Testis (tissue), 3 donors: Measurements from ENCODE around the gene GALNT9. TPM values are rescaled to one million over a fixed set of nuclear protein-coding genes. Genes with fewer than 3 reads are reported as not detected.

Experiments used
- DNase-seq: peaks from one replicate; pipeline ENCODE4 v3.0.0-alpha.2; 2019
- H3K27ac ChIP-seq, 2 donors: fragments of 200-600 bp; sonication (generic); one replicate each; pipeline ENCODE4 v1.5.1; 2019
- H3K27me3 ChIP-seq: fragments of 200-600 bp; sonication (generic); one replicate; pipeline ENCODE4 v1.5.1; 2019
- H3K36me3 ChIP-seq: fragments of 200-600 bp; sonication (generic); one replicate; pipeline ENCODE4 v1.5.1; 2017; ENCODE audit warnings: low read depth; ENCODE audit errors: missing control alignments
- H3K4me1 ChIP-seq: fragments of 200-600 bp; sonication (generic); one replicate; pipeline ENCODE4 v1.5.1; 2019
- H3K4me3 ChIP-seq, 2 donors: fragments of 200-600 bp; sonication (generic); one replicate each; pipeline ENCODE4 v1.5.1; 2017 to 2019
- H3K9me3 ChIP-seq: fragments of 200-600 bp; sonication (generic); one replicate; pipeline ENCODE4 v1.5.1; 2017
- POLR2A ChIP-seq: fragments of 450-650 bp; IDR thresholded peaks from one replicate; pipeline ENCODE4 v1.6.1; 2017; ENCODE audit warnings: antibody characterized with exemption, mild to moderate bottlenecking, moderate library complexity
- WGBS, 2 donors: methylation state at CpG; one replicate each; pipeline ENCODE4 v1.1.5; 2018; 5-methylcytosine and 5-hydroxymethylcytosine counted together
- intact Hi-C: fragments of 100-400 bp; cut with DNase I; formaldehyde crosslinking; loops from one replicate; pipeline ENCODE4 v1.15.1; 2023; ENCODE audit warnings: low total_unique reads
- polyA plus RNA-seq: library from polyadenylated mRNA; stranded (reverse); fragments of 350-450 nt; fragmentation: Illumina TruSeq; extraction: RNeasy Lipid Tissue Mini Kit (QIAGEN cat#74804); gene quantifications from one replicate; pipeline ENCODE4 v1.2.3, GENCODE V29; 2014; ENCODE audit warnings: low read depth, low replicate concordance; ENCODE audit not compliant: insufficient read depth
- total RNA-seq, 2 donors: library from RNA; depleted of rRNA; stranded (reverse); fragments of >200 nt; gene quantifications; one replicate each; pipeline ENCODE4 v1.2.3, GENCODE V29; 2016
- TF ChIP-seq, protein P1 (sequence below), 3 experiments: fragments of 450-650 bp in 2 of 3; fragments of 200-600 bp in 1 of 3; sonication (generic) in 1 of 3; IDR thresholded peaks; one replicate each; pipeline ENCODE4 v1.5.1; 2016 to 2019; ENCODE audit warnings: antibody characterized with exemption in 3 of 3, mild to moderate bottlenecking in 2 of 3, moderate library complexity in 1 of 3

GALNT9 gene
- total and polyA plus RNA-seq, 3 donors from 2014 or later, result 1.1 to 1.5 (median 1.3) TPM

DNA sequence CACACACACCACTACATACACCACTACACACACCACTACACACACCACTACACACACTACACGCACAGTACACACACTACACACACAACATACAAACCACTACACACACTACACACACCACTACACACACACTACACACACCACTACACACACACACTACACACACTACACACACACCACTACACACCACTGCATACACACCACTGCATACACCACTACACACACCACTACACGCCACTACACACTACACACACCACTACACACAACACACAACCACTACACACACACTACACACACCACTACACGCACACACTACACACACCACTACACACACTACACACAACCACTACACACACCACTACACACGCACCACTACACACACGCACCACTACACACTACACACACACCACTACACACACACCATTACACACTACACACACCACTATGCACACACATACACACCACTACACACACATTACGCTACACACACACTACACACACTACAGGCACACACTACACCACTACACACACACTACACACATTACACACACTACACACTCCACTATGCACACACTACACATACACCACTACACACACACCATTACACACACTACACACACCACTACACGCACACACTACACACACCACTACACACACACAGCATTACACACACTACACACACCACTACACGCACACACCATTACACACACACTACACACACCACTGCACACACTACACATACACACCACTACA is 172.6 kb downstream of the GALNT9 start:
- intact Hi-C loops, result loop anchor here (10.0 kb wide), 1 partner anchor 258 kb away; no protein-coding TSS in a partner anchor
- Histone ChIP-seq H3K27ac (no peak overlapping the region), H3K4me3 (no peak overlapping the region), H3K4me1 (no peaks in the 10 kb centered on the region), H3K27me3 (no peaks in the 10 kb centered on the region), H3K36me3 (no peaks in the 10 kb centered on the region), H3K9me3 (no peaks in the 10 kb centered on the region)
- TF ChIP-seq POLR2A, result no peak
- TF ChIP-seq, protein P1, sequence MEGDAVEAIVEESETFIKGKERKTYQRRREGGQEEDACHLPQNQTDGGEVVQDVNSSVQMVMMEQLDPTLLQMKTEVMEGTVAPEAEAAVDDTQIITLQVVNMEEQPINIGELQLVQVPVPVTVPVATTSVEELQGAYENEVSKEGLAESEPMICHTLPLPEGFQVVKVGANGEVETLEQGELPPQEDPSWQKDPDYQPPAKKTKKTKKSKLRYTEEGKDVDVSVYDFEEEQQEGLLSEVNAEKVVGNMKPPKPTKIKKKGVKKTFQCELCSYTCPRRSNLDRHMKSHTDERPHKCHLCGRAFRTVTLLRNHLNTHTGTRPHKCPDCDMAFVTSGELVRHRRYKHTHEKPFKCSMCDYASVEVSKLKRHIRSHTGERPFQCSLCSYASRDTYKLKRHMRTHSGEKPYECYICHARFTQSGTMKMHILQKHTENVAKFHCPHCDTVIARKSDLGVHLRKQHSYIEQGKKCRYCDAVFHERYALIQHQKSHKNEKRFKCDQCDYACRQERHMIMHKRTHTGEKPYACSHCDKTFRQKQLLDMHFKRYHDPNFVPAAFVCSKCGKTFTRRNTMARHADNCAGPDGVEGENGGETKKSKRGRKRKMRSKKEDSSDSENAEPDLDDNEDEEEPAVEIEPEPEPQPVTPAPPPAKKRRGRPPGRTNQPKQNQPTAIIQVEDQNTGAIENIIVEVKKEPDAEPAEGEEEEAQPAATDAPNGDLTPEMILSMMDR (IDR thresholded peaks at IDR 0.05), result no peak
- WGBS, 2 donors, result 62 to 69% methylated on average over 8 of the region's 8 CpGs
- no peak for DNase-seq

DNA sequence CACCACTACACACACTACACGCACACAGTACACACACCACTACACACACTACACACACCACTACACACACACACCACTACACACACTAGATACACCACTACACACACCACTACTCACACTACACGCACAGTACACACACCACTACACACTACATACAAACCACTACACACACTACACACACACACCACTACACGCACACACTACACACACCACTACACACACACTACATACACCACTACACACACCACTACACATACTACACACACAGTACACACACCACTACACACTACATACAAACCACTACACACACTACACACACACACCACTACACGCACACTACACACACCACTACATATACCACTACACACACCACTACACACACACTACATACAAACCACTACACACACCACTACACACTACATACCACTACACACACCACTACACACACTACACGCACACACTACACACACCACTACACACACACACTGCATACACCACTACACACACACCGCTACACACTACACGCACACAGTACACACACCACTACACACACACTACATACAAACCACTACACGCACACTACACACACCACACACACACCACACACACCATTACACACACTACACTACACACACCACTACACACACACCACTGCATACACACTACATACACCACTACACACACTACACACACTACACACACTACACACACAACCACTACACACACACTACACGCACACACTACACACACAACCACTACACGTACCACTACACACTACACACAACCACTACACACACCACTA is 173.4 kb downstream of the GALNT9 start:
- Histone ChIP-seq H3K9me3 (no peaks in the 10 kb centered on the region), H3K4me1 (no peaks in the 10 kb centered on the region), H3K36me3 (no peaks in the 10 kb centered on the region), H3K27me3 (no peaks in the 10 kb centered on the region), H3K4me3 (no peak overlapping the region), H3K27ac (no peak overlapping the region)
- intact Hi-C loops, result loop anchor here (10.0 kb wide), 1 partner anchor 259 kb away; no protein-coding TSS in a partner anchor
- TF ChIP-seq POLR2A, result no peak
- TF ChIP-seq, protein P1 (IDR thresholded peaks at IDR 0.05), result no peak
- WGBS, 2 donors, result 66 to 79% methylated on average over 10 of the region's 10 CpGs
- no peak for DNase-seq

DNA sequence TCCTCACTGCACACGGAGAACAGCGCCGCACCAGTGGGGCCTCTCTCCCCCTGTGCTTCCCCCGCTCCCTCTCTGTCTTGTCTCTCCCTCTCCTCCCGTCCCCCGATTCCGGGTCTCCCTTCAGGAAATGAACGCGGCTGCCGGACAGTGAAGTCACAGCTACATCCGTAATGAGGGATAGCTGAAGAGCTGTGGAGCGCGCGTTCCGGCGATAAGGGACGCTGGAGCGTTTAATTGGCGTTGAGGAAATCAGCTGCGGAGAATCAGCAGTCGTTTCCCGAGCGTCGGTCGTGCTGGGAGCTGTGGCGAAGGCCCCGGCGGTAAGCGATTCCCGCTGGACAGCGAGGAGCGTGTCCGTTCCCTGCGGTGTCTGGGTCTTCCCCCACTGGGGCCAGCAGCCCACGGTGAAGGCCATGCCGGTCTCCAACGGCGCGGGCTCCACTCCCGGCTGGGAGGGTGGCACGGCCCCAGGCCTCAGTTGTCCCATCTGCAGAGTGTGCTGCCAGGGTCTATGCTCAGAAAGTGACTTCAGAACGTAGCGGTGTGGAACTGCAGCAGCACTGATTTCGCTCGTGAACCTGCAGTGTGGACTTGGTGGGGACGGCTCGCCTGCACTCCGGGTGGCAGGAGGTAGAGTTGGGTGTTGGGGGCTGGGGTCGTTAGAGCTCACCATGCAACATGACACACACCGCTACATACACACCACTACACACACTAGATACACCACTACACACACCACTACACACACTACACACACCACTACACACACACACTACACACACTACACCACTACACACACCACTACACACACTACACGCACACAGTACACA is 174.2 kb downstream of the GALNT9 start:
- Histone ChIP-seq H3K9me3 (no peaks in the 10 kb centered on the region), H3K27me3 (no peaks in the 10 kb centered on the region), H3K4me3 (no peak overlapping the region), H3K4me1 (no peaks in the 10 kb centered on the region), H3K27ac (no peak overlapping the region), H3K36me3 (no peaks in the 10 kb centered on the region)
- intact Hi-C loops, result loop anchor here (10.0 kb wide), 1 partner anchor 260 kb away; no protein-coding TSS in a partner anchor
- TF ChIP-seq POLR2A, result no peak
- TF ChIP-seq, protein P1 (IDR thresholded peaks at IDR 0.05), result no peak
- no peak for DNase-seq
- WGBS, 2 donors, result 68 to 80% methylated on average over 20 to 51 of the region's 51 CpGs

DNA sequence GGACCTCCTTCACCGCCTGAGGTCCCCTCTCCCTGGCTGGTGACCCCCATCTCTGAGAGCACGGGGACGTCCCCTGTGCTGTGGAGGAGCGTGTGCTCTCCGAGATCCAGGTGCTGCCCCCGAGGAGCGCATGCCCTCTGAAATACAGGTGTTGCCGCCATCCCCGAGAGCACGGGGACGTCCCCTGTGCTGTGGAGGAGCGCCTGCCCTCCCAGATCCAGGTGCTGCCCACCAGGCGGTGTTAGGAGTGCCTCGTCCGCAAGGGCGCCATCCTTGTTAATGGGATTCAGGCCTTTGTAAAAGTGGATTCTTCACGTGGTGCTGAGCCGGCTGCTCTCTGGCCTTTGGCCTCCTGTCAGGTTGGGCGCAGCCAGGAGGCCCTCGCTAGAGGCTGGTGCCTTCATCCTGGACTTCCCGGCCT is 175.0 kb downstream of the GALNT9 start:
- 71 to 77% methylated on average over 7 to 21 of the region's 21 CpGs for WGBS, 2 donors
- intact Hi-C loops, result loop anchor here (10.0 kb wide), 1 partner anchor 260 kb away; no protein-coding TSS in a partner anchor
- no peak for DNase-seq
- Histone ChIP-seq H3K4me1 (no peaks in the 10 kb centered on the region), H3K27me3 (no peaks in the 10 kb centered on the region), H3K9me3 (no peaks in the 10 kb centered on the region), H3K4me3 (no peak overlapping the region), H3K36me3 (no peaks in the 10 kb centered on the region), H3K27ac (no peak overlapping the region)
- TF ChIP-seq, protein P1 (IDR thresholded peaks at IDR 0.05), result no peak
- no peak for TF ChIP-seq POLR2A
